Brain microvascular endothelial cell (primary cell): ENCODE results near the gene AP4E1.
A peak's percentile ranks its signal among the peaks of the same experiment; 100 is the strongest.

Experiments
- DNase-seq: peaks from one replicate; pipeline ENCODE4 v3.0.0-alpha.2; 2020
- H3K27ac ChIP-seq: fragments of 250-450 bp; sonication (Bioruptor Pico); 2 replicates; pipeline ENCODE4 v1.5.1; 2020; ENCODE audit warnings: mild to moderate bottlenecking, moderate library complexity
- H3K27me3 ChIP-seq: fragments of 250-450 bp; sonication (Bioruptor Pico); replicated peaks from 2 replicates; pipeline ENCODE4 v1.5.1; 2020; ENCODE audit warnings: mild to moderate bottlenecking
- H3K36me3 ChIP-seq: fragments of 250-450 bp; sonication (Bioruptor Pico); replicated peaks from 2 replicates; pipeline ENCODE4 v1.5.1; 2020; ENCODE audit warnings: mild to moderate bottlenecking
- H3K4me3 ChIP-seq: 2 replicates; pipeline ENCODE4 v1.5.1; 2011; ENCODE audit warnings: low read depth, mild to moderate bottlenecking, control low read depth, low read length, moderate library complexity
- CTCF ChIP-seq: IDR thresholded peaks from 2 replicates; pipeline ENCODE4 v1.5.1; 2011; ENCODE audit warnings: low read depth, mild to moderate bottlenecking, moderate library complexity, low read length, control low read depth, inconsistent platforms; ENCODE audit errors: missing control alignments
- in situ Hi-C: cut with HindIII; loops from 2 replicates; pipeline ENCODE4 v1.10.0; 2017; ENCODE audit warnings: low sequenced_read_pairs, low pct_ligation_motif_present

The AP4E1 gene

GRCh38 chr15:50884540-50884939 is 23.9 kb upstream of the AP4E1 start:
- Histone ChIP-seq H3K27ac (peak overlapping the region; percentile 95), H3K4me3 (no peak overlapping the region), H3K27me3 (no peaks in the 10 kb centered on the region), H3K36me3 (no peaks in the 10 kb centered on the region)
- in situ Hi-C loops, result no loop called here
- TF ChIP-seq CTCF, result no peak
- DNase-seq, result peak; percentile 25

GRCh38 chr15:50886139-50886467 is 22.4 kb upstream of the AP4E1 start:
- peak overlapping the region; percentile 95 for H3K27ac ChIP-seq
- no peak for TF ChIP-seq CTCF

GRCh38 chr15:50886611-50887345 is 21.7 kb upstream of the AP4E1 start:
- no peak for TF ChIP-seq CTCF
- H3K27me3 ChIP-seq, result no peaks in the 10 kb centered on the region
- H3K27ac ChIP-seq, result no peak overlapping the region
- H3K4me3 ChIP-seq, result no peak overlapping the region
- DNase-seq, result no peak
- in situ Hi-C loops, result no loop called here
- no peaks in the 10 kb centered on the region for H3K36me3 ChIP-seq

More at GRCh38 chr15:50886139-50886467, 22.4 kb upstream of the AP4E1 start:
- DNase-seq, result no peak
- Histone ChIP-seq H3K27me3 (no peaks in the 10 kb centered on the region), H3K4me3 (no peak overlapping the region), H3K36me3 (no peaks in the 10 kb centered on the region)
- in situ Hi-C loops, result no loop called here

- Histone ChIP-seq H3K27ac (no peak overlapping the region), H3K27me3 (no peaks in the 10 kb centered on the region), H3K36me3 (no peaks in the 10 kb centered on the region), H3K4me3 (no peak overlapping the region)
- DNase-seq, result peak; percentile 58
- no peak for TF ChIP-seq CTCF
- in situ Hi-C loops, result no loop called here
These were observed 20.4 kb upstream of the AP4E1 start for GRCh38 chr15:50888054-50888453.

- no peak overlapping the region for H3K27ac ChIP-seq
- in situ Hi-C loops, result no loop called here
- TF ChIP-seq CTCF, result no peak
- DNase-seq, result no peak
- no peaks in the 10 kb centered on the region for H3K27me3 ChIP-seq
- H3K4me3 ChIP-seq, result no peak overlapping the region
- no peaks in the 10 kb centered on the region for H3K36me3 ChIP-seq
These were observed 18.9 kb upstream of the AP4E1 start for GRCh38 chr15:50889589-50889988.

GRCh38 chr15:50890751-50891150 is 17.7 kb upstream of the AP4E1 start:
- Histone ChIP-seq H3K27me3 (no peaks in the 10 kb centered on the region), H3K36me3 (no peaks in the 10 kb centered on the region), H3K27ac (no peak overlapping the region), H3K4me3 (no peak overlapping the region)
- in situ Hi-C loops, result no loop called here
- no peak for DNase-seq
- no peak for TF ChIP-seq CTCF
